OCI-LY3 (cell line): ENCODE data around the gene BNC2.

Experiments
- H2AFZ ChIP-seq: fragments of 200-600, 300-600 bp; shearing (Covaris generic); 2 replicates; pipeline ENCODE4 v1.6.0; 2014; ENCODE audit warnings: antibody characterized with exemption, low read depth, low read length
- H3K27ac ChIP-seq: fragments of 200-600, 300-600 bp; sonication (generic); 2 replicates; pipeline ENCODE4 v1.5.1; 2014; ENCODE audit warnings: mild to moderate bottlenecking, low read length, moderate library complexity, mixed read lengths
- H3K27me3 ChIP-seq: fragments of 200-600, 300-600 bp; sonication (generic); 2 replicates; pipeline ENCODE4 v1.6.1; 2014; ENCODE audit warnings: low read depth, low read length, mixed read lengths
- H3K36me3 ChIP-seq: fragments of 200-600, 300-600 bp; sonication (generic); replicated peaks from 2 replicates; pipeline ENCODE3; 2014; ENCODE audit warnings: low read depth, low read length, mixed read lengths
- H3K4me1 ChIP-seq: fragments of 300-600, 200-600 bp; sonication (generic); 2 replicates; pipeline ENCODE4 v1.6.1; 2014; ENCODE audit warnings: low read length, mixed read lengths
- H3K4me2 ChIP-seq: fragments of 200-600, 300-600 bp; sonication (generic); 2 replicates; pipeline ENCODE4 v1.6.1; 2014; ENCODE audit warnings: low read length, mixed read lengths
- H3K4me3 ChIP-seq: fragments of 300-600, 200-600 bp; sonication (generic); 2 replicates; pipeline ENCODE4 v1.5.1; 2014; ENCODE audit warnings: antibody characterized with exemption, mild to moderate bottlenecking, low read length, moderate library complexity
- H3K79me2 ChIP-seq: fragments of 300-600, 200-600 bp; shearing (Covaris generic); 2 replicates; pipeline ENCODE4 v1.6.1; 2014; ENCODE audit warnings: mild to moderate bottlenecking, low read length, mixed read lengths
- H3K9ac ChIP-seq: fragments of 300-600, 200-600 bp; shearing (Covaris generic); 2 replicates; pipeline ENCODE4 v1.6.0; 2014; ENCODE audit warnings: mild to moderate bottlenecking, low read length, moderate library complexity
- H3K9me3 ChIP-seq: fragments of 200-600, 300-600 bp; shearing (Covaris generic); 2 replicates; pipeline ENCODE4 v1.6.1; 2014; ENCODE audit warnings: low read length, mixed read lengths; ENCODE audit not compliant: insufficient read depth
- H4K20me1 ChIP-seq: fragments of 200-600, 300-600 bp; sonication (generic); 2 replicates; pipeline ENCODE4 v1.6.1; 2016; ENCODE audit warnings: low read length, mixed read lengths; ENCODE audit not compliant: insufficient read depth
- EZH2phosphoT487 ChIP-seq: fragments of 200-600 bp; shearing (Covaris generic); IDR thresholded peaks from 2 replicates; pipeline ENCODE4 v1.6.1; 2018; ENCODE audit warnings: antibody characterized with exemption, mixed run types, low read depth
- TF ChIP-seq, protein P1 (sequence below): fragments of 200-600, 300-600 bp; sonication (generic); IDR thresholded peaks from 2 replicates; pipeline ENCODE4 v1.5.1; 2014; ENCODE audit warnings: antibody characterized with exemption, low read length, low read depth

The BNC2 gene

DNA sequence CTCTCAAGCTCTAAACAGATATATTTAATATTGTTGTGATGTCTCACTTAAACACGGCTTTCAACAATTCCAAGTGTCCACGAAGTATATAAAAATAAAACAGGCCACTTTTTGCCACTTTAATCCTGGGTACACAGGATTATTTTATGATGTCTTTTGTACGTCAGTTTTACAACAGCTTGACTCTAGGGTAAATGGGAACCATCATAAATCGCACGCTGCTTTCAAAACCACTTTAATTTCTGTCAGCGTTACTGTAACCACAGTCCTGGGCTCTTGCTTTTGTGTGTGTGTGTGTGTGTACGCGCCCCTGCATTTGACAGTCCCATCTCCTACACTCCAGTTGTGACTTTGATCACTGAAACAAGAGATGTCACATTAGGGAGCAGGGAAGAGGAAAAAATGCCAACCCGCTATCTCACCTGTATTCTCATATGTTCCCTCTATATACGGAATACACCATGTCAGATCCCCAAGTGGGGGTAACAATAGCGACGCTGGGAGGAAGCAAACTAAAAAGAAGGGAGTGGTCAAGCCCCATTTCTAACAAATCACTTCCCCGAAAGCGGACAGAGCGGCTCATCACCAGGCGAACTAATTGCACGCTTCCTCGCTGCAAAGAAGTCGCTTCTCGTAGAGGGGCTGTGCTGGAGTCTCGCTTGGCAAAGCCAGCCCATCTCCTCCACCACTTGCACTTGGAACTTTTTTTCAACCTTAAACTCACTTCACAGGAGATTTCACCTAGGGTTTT lies 1.2 kb downstream of the BNC2 start:
- Histone ChIP-seq H3K27ac (no peak overlapping the region), H3K9ac (no peak overlapping the region), H3K79me2 (no peaks in the 10 kb centered on the region), H3K4me1 (no peaks in the 10 kb centered on the region), H2AFZ (no peak overlapping the region), H3K4me2 (no peak overlapping the region), H4K20me1 (no peaks in the 10 kb centered on the region), H3K4me3 (no peak overlapping the region), H3K9me3 (no peaks in the 10 kb centered on the region), H3K36me3 (no peaks in the 10 kb centered on the region), H3K27me3 (no peaks in the 10 kb centered on the region)
- no peak for TF ChIP-seq EZH2phosphoT487
- TF ChIP-seq, protein P1, sequence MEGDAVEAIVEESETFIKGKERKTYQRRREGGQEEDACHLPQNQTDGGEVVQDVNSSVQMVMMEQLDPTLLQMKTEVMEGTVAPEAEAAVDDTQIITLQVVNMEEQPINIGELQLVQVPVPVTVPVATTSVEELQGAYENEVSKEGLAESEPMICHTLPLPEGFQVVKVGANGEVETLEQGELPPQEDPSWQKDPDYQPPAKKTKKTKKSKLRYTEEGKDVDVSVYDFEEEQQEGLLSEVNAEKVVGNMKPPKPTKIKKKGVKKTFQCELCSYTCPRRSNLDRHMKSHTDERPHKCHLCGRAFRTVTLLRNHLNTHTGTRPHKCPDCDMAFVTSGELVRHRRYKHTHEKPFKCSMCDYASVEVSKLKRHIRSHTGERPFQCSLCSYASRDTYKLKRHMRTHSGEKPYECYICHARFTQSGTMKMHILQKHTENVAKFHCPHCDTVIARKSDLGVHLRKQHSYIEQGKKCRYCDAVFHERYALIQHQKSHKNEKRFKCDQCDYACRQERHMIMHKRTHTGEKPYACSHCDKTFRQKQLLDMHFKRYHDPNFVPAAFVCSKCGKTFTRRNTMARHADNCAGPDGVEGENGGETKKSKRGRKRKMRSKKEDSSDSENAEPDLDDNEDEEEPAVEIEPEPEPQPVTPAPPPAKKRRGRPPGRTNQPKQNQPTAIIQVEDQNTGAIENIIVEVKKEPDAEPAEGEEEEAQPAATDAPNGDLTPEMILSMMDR: no peak

DNA sequence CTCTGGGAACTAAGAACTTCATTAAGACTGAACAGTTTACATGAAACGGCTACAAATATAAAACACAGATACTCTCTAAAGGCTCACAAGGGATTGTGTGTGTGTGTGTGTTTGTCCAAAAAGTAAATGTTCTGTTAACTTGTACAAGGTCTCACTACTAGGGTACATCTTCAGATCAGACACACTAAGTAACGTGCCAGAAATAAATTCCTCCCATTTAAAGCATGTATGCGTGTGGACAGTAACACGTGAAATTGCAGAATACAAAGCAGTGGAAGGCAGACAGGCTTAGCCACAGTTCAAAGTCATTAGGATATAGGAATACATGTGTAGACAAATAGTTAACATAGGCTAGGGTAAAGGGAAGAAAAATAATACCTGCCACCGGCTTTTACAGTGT lies 1.8 kb downstream of the BNC2 start:
- no peaks in the 10 kb centered on the region for H3K79me2 ChIP-seq
- no peaks in the 10 kb centered on the region for H3K27me3 ChIP-seq
- H3K4me2 ChIP-seq: no peak overlapping the region
- H3K27ac ChIP-seq: no peak overlapping the region
- H3K4me1 ChIP-seq: no peaks in the 10 kb centered on the region
- no peak overlapping the region for H2AFZ ChIP-seq
- no peaks in the 10 kb centered on the region for H4K20me1 ChIP-seq
- no peaks in the 10 kb centered on the region for H3K36me3 ChIP-seq
- H3K4me3 ChIP-seq: no peak overlapping the region
- no peak overlapping the region for H3K9ac ChIP-seq
- no peak for TF ChIP-seq EZH2phosphoT487
- TF ChIP-seq, protein P1: no peak
- H3K9me3 ChIP-seq: no peaks in the 10 kb centered on the region

DNA sequence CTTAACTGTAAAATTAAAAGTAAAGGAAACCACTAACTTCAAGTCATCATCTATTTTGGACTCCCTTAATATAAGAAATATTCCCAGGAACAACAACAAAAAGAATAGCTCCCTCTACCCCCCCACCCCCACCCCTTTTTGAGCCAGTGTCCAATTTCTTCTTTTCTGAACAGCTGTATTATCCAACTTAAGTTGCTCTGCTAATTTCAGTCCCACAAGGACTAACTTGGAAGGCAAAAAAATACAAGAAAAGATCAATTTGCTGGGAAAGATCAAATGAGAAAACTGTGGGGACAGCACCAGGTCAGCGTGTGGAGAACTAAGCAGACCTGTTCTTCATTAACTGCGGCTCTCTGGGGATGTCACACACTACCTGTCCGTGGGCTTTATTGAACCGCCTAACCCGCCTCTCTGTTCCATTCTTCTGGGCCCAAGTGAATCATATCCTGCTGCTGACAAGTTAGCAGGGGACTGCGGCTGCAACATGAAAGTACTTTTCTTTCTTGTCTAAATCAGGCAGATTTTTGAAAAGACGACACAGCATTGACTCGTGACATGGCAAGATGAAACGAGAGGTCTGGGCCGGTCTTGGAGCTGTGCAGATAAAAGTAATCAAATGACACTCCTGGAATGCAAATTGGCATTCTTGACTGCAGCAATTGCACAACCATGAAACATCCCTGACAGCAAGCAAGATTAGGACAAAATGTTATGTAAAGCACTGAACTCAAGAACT lies 2.7 kb downstream of the BNC2 start:
- TF ChIP-seq EZH2phosphoT487: no peak
- TF ChIP-seq, protein P1: no peak
- Histone ChIP-seq H3K4me3 (no peak overlapping the region), H3K4me1 (no peaks in the 10 kb centered on the region), H3K9ac (no peak overlapping the region), H3K27me3 (no peaks in the 10 kb centered on the region), H4K20me1 (no peaks in the 10 kb centered on the region), H3K9me3 (no peaks in the 10 kb centered on the region), H2AFZ (no peak overlapping the region), H3K79me2 (no peaks in the 10 kb centered on the region), H3K4me2 (no peak overlapping the region), H3K36me3 (no peaks in the 10 kb centered on the region), H3K27ac (no peak overlapping the region)

DNA sequence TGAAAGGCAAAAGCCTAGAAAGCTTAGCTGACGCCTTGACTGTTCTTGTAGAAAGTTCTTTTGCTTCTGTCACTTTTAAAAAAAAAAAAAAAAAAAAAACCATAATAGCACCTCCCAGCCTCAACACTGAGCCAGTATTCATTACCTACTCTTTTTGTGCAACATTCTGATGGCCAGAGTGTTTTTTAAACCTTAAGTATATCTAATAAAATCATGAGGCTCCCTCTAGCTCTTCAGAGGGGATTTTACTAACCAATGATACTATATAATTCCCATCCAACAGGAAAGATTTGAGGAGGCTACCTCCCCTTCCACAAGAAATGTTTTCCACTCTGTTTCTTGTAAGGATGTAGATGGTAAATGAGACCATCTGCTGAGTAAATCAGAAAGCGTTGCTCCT lies 3.9 kb downstream of the BNC2 start:
- Histone ChIP-seq H3K4me3 (no peak overlapping the region), H3K9me3 (no peaks in the 10 kb centered on the region), H3K79me2 (no peaks in the 10 kb centered on the region), H3K27me3 (no peaks in the 10 kb centered on the region), H3K9ac (no peak overlapping the region), H3K36me3 (no peaks in the 10 kb centered on the region), H4K20me1 (no peaks in the 10 kb centered on the region), H2AFZ (no peak overlapping the region), H3K4me2 (no peak overlapping the region), H3K27ac (no peak overlapping the region), H3K4me1 (no peaks in the 10 kb centered on the region)
- TF ChIP-seq EZH2phosphoT487: no peak
- TF ChIP-seq, protein P1: no peak
